ENCODE measurements around the gene SSH3.

The SSH3 gene

GRCh38 chr11:67320691-67321090 lies 17.4 kb downstream of the SSH3 start:
- ATAC-seq, result no peak

GRCh38 chr11:67321313-67321871 lies 18.1 kb downstream of the SSH3 start:
- no peak for ATAC-seq
- TF ChIP-seq TOX (CRISPR knock-in tag; IDR thresholded peaks at IDR 0.05; ENCODE audit: borderline replicate concordance) (no peak), PATZ1 (CRISPR knock-in tag; IDR thresholded peaks at IDR 0.05; ENCODE audit: borderline replicate concordance) (no peak), BACH2 (CRISPR knock-in tag; IDR thresholded peaks at IDR 0.05; ENCODE audit: borderline replicate concordance) (no peak), ISL1 (CRISPR knock-in tag; IDR thresholded peaks at IDR 0.05) (no peak), ZNF70 (CRISPR knock-in tag; IDR thresholded peaks at IDR 0.05) (no peak), OSR1 (CRISPR knock-in tag; IDR thresholded peaks at IDR 0.05) (no peak), ZFP3 (CRISPR knock-in tag; IDR thresholded peaks at IDR 0.05) (no peak), SNAI2 (CRISPR knock-in tag; IDR thresholded peaks at IDR 0.05) (no peak)
- TF ChIP-seq, protein P1, sequence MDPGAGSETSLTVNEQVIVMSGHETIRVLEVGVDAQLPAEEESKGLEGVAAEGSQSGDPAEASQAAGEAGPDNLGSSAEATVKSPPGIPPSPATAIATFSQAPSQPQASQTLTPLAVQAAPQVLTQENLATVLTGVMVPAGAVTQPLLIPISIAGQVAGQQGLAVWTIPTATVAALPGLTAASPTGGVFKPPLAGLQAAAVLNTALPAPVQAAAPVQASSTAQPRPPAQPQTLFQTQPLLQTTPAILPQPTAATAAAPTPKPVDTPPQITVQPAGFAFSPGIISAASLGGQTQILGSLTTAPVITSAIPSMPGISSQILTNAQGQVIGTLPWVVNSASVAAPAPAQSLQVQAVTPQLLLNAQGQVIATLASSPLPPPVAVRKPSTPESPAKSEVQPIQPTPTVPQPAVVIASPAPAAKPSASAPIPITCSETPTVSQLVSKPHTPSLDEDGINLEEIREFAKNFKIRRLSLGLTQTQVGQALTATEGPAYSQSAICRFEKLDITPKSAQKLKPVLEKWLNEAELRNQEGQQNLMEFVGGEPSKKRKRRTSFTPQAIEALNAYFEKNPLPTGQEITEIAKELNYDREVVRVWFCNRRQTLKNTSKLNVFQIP (CRISPR knock-in tag; IDR thresholded peaks at IDR 0.05; ENCODE audit: borderline replicate concordance, low read depth), result no peak
- TF ChIP-seq, protein P2, sequence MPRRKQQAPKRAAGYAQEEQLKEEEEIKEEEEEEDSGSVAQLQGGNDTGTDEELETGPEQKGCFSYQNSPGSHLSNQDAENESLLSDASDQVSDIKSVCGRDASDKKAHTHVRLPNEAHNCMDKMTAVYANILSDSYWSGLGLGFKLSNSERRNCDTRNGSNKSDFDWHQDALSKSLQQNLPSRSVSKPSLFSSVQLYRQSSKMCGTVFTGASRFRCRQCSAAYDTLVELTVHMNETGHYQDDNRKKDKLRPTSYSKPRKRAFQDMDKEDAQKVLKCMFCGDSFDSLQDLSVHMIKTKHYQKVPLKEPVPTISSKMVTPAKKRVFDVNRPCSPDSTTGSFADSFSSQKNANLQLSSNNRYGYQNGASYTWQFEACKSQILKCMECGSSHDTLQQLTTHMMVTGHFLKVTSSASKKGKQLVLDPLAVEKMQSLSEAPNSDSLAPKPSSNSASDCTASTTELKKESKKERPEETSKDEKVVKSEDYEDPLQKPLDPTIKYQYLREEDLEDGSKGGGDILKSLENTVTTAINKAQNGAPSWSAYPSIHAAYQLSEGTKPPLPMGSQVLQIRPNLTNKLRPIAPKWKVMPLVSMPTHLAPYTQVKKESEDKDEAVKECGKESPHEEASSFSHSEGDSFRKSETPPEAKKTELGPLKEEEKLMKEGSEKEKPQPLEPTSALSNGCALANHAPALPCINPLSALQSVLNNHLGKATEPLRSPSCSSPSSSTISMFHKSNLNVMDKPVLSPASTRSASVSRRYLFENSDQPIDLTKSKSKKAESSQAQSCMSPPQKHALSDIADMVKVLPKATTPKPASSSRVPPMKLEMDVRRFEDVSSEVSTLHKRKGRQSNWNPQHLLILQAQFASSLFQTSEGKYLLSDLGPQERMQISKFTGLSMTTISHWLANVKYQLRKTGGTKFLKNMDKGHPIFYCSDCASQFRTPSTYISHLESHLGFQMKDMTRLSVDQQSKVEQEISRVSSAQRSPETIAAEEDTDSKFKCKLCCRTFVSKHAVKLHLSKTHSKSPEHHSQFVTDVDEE (CRISPR knock-in tag; IDR thresholded peaks at IDR 0.05), result no peak

More at GRCh38 chr11:67320691-67321090, 17.4 kb downstream of the SSH3 start:
- TF ChIP-seq OSR1 (CRISPR knock-in tag; IDR thresholded peaks at IDR 0.05), result no peak
- no peak for TF ChIP-seq ZNF70 (CRISPR knock-in tag; IDR thresholded peaks at IDR 0.05)
- no peak for TF ChIP-seq ZFP3 (CRISPR knock-in tag; IDR thresholded peaks at IDR 0.05)
- TF ChIP-seq GLIS3 (CRISPR knock-in tag; IDR thresholded peaks at IDR 0.05), result no peak
- no peak for TF ChIP-seq TOX (CRISPR knock-in tag; IDR thresholded peaks at IDR 0.05; ENCODE audit: borderline replicate concordance)
- TF ChIP-seq CSDC2 (CRISPR knock-in tag; IDR thresholded peaks at IDR 0.05), result no peak
- TF ChIP-seq CREB5 (CRISPR knock-in tag; IDR thresholded peaks at IDR 0.05; ENCODE audit: low read depth), result no peak
- no peak for TF ChIP-seq SNAI2 (CRISPR knock-in tag; IDR thresholded peaks at IDR 0.05)
- TF ChIP-seq BACH2 (CRISPR knock-in tag; IDR thresholded peaks at IDR 0.05; ENCODE audit: borderline replicate concordance), result no peak
- TF ChIP-seq RARB (CRISPR knock-in tag; IDR thresholded peaks at IDR 0.05), result no peak
- TF ChIP-seq PATZ1 (CRISPR knock-in tag; IDR thresholded peaks at IDR 0.05; ENCODE audit: borderline replicate concordance), result no peak
- no peak for TF ChIP-seq TCF4 (CRISPR knock-in tag; IDR thresholded peaks at IDR 0.05; ENCODE audit: borderline replicate concordance)

DNA sequence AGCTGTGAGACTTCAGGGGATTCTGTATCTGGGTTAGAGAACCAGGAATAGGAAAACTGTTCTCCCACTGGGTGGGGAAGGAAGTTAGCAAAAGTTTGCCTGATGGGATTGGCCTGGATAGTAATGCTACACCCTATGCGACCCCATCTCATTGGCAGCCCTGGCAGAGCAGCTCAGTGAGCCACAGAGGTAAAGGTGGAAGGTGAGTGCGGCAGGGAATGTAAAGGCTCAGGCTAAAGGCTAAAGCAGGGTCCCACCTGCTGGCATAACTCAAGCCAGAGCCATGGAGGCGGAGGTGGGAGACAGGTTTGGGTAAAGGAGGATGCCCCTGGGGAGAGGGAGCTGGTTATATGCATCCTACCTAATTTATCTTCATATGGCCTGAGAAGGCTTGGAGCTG lies 18.7 kb downstream of the SSH3 start:
- no peak for TF ChIP-seq ZFP30 (CRISPR knock-in tag; IDR thresholded peaks at IDR 0.05)
- TF ChIP-seq ESRRG (CRISPR knock-in tag; IDR thresholded peaks at IDR 0.05), result no peak
- no peak for TF ChIP-seq GLIS3 (CRISPR knock-in tag; IDR thresholded peaks at IDR 0.05)
- TF ChIP-seq, protein P2 (CRISPR knock-in tag; IDR thresholded peaks at IDR 0.05), result no peak
- no peak for TF ChIP-seq PPARA (CRISPR knock-in tag; IDR thresholded peaks at IDR 0.05; ENCODE audit: borderline replicate concordance)
- no peak for TF ChIP-seq SNAI2 (CRISPR knock-in tag; IDR thresholded peaks at IDR 0.05)
- no peak for TF ChIP-seq OSR1 (CRISPR knock-in tag; IDR thresholded peaks at IDR 0.05)
- TF ChIP-seq, protein P3, sequence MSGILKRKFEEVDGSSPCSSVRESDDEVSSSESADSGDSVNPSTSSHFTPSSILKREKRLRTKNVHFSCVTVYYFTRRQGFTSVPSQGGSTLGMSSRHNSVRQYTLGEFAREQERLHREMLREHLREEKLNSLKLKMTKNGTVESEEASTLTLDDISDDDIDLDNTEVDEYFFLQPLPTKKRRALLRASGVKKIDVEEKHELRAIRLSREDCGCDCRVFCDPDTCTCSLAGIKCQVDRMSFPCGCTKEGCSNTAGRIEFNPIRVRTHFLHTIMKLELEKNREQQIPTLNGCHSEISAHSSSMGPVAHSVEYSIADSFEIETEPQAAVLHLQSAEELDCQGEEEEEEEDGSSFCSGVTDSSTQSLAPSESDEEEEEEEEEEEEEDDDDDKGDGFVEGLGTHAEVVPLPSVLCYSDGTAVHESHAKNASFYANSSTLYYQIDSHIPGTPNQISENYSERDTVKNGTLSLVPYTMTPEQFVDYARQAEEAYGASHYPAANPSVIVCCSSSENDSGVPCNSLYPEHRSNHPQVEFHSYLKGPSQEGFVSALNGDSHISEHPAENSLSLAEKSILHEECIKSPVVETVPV (CRISPR knock-in tag; IDR thresholded peaks at IDR 0.05), result no peak
- TF ChIP-seq TOX (CRISPR knock-in tag; IDR thresholded peaks at IDR 0.05; ENCODE audit: borderline replicate concordance), result no peak
- TF ChIP-seq ISL1 (CRISPR knock-in tag; IDR thresholded peaks at IDR 0.05), result no peak
- TF ChIP-seq TCF4 (CRISPR knock-in tag; IDR thresholded peaks at IDR 0.05; ENCODE audit: borderline replicate concordance), result no peak
- no peak for ATAC-seq
